GM12872 (cell line): ENCODE results near the gene FAM174B.

Source experiments
- TF ChIP-seq, protein P1 (sequence below): IDR thresholded peaks from 3 replicates; pipeline ENCODE4 v1.5.1; 2011; ENCODE audit warnings: low read depth, mild to moderate bottlenecking, low read length, moderate library complexity; ENCODE audit not compliant: insufficient read depth

The FAM174B gene

DNA sequence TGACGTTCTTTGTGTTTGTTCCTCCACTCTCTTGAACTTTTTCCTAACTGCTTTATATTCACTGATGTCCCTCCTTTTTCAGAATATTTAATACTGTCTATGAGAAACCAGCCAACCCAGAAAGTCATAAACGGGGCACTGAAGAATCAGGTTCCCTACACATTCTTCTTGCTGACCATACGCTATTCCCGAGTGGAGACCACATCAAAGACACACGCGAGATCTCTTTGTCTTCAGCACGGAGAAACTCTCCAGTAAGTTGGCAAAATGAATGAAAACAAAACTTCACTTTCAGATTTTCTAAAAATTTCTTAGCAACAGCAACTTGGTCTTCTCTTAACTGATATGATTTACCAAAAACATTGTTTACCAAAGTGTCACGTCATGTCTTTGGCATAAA lies 22.6 kb downstream of the FAM174B start:
- TF ChIP-seq, protein P1, sequence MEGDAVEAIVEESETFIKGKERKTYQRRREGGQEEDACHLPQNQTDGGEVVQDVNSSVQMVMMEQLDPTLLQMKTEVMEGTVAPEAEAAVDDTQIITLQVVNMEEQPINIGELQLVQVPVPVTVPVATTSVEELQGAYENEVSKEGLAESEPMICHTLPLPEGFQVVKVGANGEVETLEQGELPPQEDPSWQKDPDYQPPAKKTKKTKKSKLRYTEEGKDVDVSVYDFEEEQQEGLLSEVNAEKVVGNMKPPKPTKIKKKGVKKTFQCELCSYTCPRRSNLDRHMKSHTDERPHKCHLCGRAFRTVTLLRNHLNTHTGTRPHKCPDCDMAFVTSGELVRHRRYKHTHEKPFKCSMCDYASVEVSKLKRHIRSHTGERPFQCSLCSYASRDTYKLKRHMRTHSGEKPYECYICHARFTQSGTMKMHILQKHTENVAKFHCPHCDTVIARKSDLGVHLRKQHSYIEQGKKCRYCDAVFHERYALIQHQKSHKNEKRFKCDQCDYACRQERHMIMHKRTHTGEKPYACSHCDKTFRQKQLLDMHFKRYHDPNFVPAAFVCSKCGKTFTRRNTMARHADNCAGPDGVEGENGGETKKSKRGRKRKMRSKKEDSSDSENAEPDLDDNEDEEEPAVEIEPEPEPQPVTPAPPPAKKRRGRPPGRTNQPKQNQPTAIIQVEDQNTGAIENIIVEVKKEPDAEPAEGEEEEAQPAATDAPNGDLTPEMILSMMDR, result no peak

DNA sequence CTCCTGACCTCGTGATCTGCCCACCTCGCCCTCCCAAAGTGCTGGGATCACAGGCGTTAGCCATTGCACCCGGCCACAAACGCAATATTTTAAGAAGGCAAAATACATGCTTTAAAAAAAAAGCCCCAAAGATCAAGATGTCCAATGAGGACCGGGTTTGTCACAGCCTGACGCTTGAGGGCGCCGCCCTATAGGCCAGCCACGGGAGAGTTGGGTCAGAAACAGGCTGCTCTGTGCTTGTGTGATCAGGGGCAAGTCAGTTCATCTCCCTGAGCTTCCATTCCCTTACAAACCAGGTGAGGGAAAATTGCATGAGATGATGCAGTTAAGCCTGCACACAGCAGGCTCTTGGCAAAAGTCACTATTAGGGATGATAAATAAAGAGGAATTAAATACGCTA lies 23.9 kb downstream of the FAM174B start:
- TF ChIP-seq, protein P1, result peak; percentile 17; the same call in 1 of the 3 replicates

DNA sequence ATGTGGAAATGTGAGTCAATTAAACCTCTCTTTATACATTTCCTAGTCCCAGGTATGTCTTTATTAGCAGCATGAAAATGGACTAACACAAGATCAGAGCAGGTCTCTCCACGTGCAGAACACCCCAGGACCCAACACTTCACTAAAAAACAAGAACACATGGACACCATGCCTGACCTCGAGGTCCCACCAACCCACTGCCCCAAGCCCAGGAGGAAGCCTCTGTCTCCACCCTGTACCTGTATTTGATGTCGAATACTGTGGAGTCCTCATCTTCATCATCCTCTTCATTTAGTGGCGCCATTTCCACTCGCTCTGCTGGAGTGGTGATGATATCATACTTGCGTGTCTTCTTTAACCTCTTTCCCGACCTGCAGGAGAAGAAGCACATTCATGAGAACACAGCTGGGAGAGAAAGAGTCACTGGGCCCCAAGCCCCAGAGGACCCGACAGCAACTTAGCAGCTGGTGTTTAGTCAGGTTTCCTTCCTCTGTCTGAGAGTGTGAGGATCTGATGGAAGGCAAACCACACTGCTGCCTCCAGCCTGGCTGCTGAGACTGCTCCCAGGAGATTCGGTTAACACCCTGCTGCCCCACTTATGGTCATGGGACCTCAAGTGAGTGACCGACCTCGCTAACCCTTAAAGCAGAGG lies 25.5 kb downstream of the FAM174B start:
- TF ChIP-seq, protein P1, result no peak

DNA sequence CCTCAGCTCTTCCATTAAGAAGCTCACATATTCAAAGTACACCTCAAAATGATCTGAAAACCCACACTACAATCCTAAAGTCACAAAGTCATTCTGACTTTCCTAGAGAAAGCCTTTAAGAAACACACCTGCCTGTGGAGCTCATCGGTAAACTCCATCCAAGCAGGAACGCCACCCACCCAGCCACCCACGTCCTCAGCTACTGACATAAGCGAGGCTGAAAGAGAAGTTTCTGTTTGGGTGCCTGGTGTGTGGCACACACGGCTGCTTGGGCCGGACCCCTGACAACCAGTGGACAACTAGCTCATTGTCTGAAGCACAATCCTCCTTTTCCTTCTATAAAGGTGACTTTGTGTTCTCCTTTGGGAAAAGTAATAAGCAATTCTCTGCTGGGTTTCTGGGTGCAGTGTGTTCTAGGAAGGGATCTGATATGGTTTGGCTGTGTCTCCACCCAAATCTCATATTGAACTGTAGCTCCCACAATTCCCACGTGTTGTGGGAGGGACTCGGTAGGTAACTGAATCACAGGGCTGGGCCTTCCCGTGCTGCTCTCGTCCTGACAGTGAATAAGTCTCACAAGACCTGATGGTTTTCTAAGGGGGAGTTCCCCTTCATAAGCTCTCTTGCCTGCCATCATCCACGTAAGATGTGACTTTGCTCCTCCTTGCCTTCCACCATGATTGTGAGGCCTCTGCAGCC lies 26.1 kb downstream of the FAM174B start:
- TF ChIP-seq, protein P1, result no peak

DNA sequence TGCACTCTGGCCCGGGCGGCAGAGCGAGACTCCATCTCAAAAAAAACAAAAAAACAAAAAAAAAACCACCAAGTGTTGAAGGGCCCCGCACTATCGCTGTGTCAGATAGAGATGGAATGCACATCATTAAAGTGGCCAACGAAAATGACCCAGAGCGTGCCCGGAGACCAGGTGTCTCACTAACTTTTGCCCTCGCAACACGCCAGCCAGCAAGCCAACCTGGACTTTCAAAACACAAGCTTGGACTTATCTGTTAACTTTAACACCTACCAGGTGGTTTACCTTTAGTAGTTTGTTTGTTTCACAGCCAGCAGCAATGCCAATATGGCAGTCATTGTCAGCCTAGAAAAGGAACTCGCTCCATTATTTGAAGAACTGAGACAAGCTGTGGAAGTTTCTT lies 28.6 kb downstream of the FAM174B start:
- TF ChIP-seq, protein P1, result no peak

DNA sequence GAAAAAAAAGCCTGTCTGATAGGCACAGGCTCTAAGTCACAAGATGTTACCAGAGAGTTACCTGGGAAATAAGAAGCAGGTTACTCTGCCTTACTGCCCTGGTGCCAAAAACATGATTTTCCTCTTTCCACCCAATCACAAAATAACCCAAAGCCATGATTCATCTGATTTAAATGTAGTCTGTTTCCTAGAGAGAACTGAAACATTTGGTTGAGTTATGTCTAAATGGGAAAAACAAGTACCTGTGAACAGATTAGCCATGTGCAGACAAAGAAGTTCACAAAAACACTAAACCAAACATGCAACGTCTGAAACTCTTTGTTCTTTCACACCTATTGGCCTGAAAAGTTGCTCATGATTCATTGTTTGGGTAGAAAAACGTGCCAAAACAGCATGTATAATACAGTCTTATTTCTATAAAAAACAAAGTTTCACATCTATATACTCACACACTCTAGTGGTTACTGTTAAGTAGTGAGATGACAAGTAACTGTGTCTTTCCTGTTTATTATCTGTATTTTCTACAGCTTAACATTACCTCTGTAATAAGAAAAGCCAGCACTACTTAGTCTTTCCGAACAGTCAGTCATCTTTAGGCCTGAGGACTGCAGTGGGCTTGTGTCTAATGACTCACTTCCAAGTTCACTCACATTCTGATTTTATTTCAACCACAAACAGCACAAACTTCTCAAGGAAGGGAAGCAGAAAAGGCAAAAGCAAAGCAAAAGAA lies 30.2 kb downstream of the FAM174B start:
- TF ChIP-seq, protein P1, result no peak

DNA sequence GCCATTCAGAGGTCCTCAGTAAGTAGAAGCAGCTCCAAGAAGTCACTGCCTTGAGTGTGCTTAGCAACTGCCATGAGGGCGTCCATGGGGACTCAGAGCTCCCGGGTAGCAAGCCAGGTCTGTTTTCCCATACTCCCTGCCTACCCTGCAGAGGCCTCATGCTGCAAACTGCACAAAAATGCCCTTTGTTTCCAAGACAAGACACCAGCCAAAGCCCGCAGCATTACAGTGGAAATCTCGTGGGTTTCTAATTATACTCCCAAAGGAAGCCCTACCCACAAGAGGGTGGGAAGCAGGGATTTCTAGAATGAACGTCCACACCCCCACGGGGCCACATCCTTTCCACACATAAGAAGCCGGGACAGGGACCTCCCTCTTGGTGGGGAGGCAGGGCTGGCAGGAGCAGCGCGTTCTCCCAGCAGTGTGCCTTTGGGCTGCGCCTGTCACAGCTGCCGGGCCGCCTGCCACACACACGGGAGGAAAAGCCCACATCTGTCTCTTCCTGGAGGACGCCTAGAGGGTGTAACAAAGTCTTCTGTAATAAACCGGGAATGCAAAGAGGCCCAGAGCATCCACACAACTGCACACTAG lies 31.1 kb downstream of the FAM174B start:
- TF ChIP-seq, protein P1, result no peak
